HepG2 (cell line): Measurements from ENCODE around the gene TENT4B. TPM values are rescaled to one million over a fixed set of nuclear protein-coding genes. Genes with fewer than 3 reads are reported as not detected.

Experiments
- FOXO1 ChIP-seq: sonication (generic); formaldehyde crosslinking; IDR thresholded peaks from 2 replicates; pipeline ENCODE4 v1.4.0; 2020; ENCODE audit warnings: missing genetic modification reagents
- HNF4A ChIP-seq: sonication (generic); formaldehyde crosslinking; IDR thresholded peaks from 2 replicates; pipeline ENCODE4 v1.4.0; 2020; ENCODE audit warnings: missing genetic modification reagents
- KDM2A ChIP-seq: sonication (generic); formaldehyde crosslinking; IDR thresholded peaks from 2 replicates; pipeline ENCODE4 v1.4.0; 2020; ENCODE audit warnings: low read depth, missing genetic modification reagents, borderline replicate concordance
- NFKB2 ChIP-seq: sonication (generic); formaldehyde crosslinking; IDR thresholded peaks from 2 replicates; pipeline ENCODE4 v1.4.0; 2020; ENCODE audit warnings: missing genetic modification reagents, borderline replicate concordance
- POGZ ChIP-seq: sonication (generic); formaldehyde crosslinking; IDR thresholded peaks from 2 replicates; pipeline ENCODE4 v1.4.0; 2020; ENCODE audit warnings: mild to moderate bottlenecking, missing genetic modification reagents
- RBFOX2 ChIP-seq: fragments of 200-400 bp; formaldehyde crosslinking; IDR thresholded peaks from 2 replicates; pipeline ENCODE4 v1.6.1; 2017; ENCODE audit warnings: low read depth, mild to moderate bottlenecking, low read length
- SAP130 ChIP-seq: IDR thresholded peaks from 2 replicates; pipeline ENCODE4 v1.6.1; 2016; ENCODE audit warnings: low read depth
- STAG1 ChIP-seq: sonication (generic); formaldehyde crosslinking; IDR thresholded peaks from 2 replicates; pipeline ENCODE4 v1.4.0; 2020; ENCODE audit warnings: missing genetic modification reagents
- ZBTB20 ChIP-seq: sonication (generic); formaldehyde crosslinking; IDR thresholded peaks from 2 replicates; pipeline ENCODE4 v1.8.1; 2023; ENCODE audit warnings: missing genetic modification reagents, low read depth, mild to moderate bottlenecking, borderline replicate concordance
- ZFP36 ChIP-seq: fragments of 150-350 bp; IDR thresholded peaks from 2 replicates; pipeline ENCODE4 v1.6.1; 2018; ENCODE audit warnings: borderline replicate concordance, low read length, low read depth; ENCODE audit not compliant: partially characterized antibody
- ZFYVE20 ChIP-seq: sonication (generic); formaldehyde crosslinking; IDR thresholded peaks from 2 replicates; pipeline ENCODE4 v1.8.0; 2023; ENCODE audit warnings: low read depth, mild to moderate bottlenecking, moderate library complexity, missing genetic modification reagents, borderline replicate concordance
- ZKSCAN1 ChIP-seq: fragments of 150-350 bp; IDR thresholded peaks from 2 replicates; pipeline ENCODE4 v1.6.1; 2014; ENCODE audit warnings: low read length
- ZNF207 ChIP-seq: fragments of 450-650 bp; IDR thresholded peaks from 2 replicates; pipeline ENCODE4 v1.6.1; 2016; ENCODE audit warnings: antibody characterized with exemption, borderline replicate concordance
- ZNF224 ChIP-seq: sonication (generic); formaldehyde crosslinking; IDR thresholded peaks from 2 replicates; pipeline ENCODE4 v1.5.0; 2020; ENCODE audit warnings: mild to moderate bottlenecking, missing genetic modification reagents
- ZNF3 ChIP-seq: IDR thresholded peaks from 2 replicates; pipeline ENCODE4 v1.7.0; 2017; ENCODE audit warnings: inconsistent platforms
- ZNF33B ChIP-seq: sonication (generic); formaldehyde crosslinking; IDR thresholded peaks from 2 replicates; pipeline ENCODE4 v1.5.1; 2020; ENCODE audit warnings: mild to moderate bottlenecking, missing genetic modification reagents
- ZNF441 ChIP-seq: sonication (generic); formaldehyde crosslinking; IDR thresholded peaks from 2 replicates; pipeline ENCODE4 v1.7.0; 2021; ENCODE audit warnings: missing genetic modification reagents, borderline replicate concordance
- ZNF552 ChIP-seq: sonication (generic); formaldehyde crosslinking; IDR thresholded peaks from 2 replicates; pipeline ENCODE4 v1.9.0; 2022; ENCODE audit warnings: missing genetic modification reagents, mild to moderate bottlenecking, borderline replicate concordance
- ZNF761 ChIP-seq: sonication (generic); formaldehyde crosslinking; conservative IDR thresholded peaks from 2 replicates; pipeline ENCODE4 v1.4.0; 2020; ENCODE audit warnings: mild to moderate bottlenecking, missing genetic modification reagents
- polyA plus RNA-seq, 8 experiments: library from polyadenylated mRNA; depleted of rRNA in 3 of 8; stranded (reverse) in 7 of 8; unstranded in 1 of 8; fragments of >200 nt; fragmentation: Illumina TruSeq in 4 of 8; extraction: Trizol in 4 of 8; gene quantifications; 2 replicates each; pipeline versions ENCODE4 v1.2.1 to v1.2.3, GENCODE V29; 2011 to 2016; ENCODE audit warnings: low read depth in 4 of 8, missing spikeins in 1 of 8, mixed read lengths in 1 of 8; ENCODE audit not compliant: insufficient read depth in 1 of 8
- total RNA-seq, 5 experiments: library from RNA; depleted of rRNA; stranded (reverse); fragments of >200 nt; fragmentation: Illumina TruSeq; extraction: Trizol; gene quantifications; 2 replicates each; pipeline ENCODE4 v1.2.3, GENCODE V29; 2016; ENCODE audit warnings: low read depth in 1 of 5
- TF ChIP-seq, protein P1 (sequence below): sonication (generic); formaldehyde crosslinking; IDR thresholded peaks from 2 replicates; pipeline ENCODE4 v1.5.1; 2020; ENCODE audit warnings: mild to moderate bottlenecking, missing genetic modification reagents, borderline replicate concordance
- TF ChIP-seq, protein P2 (sequence below): sonication (generic); formaldehyde crosslinking; IDR thresholded peaks from 2 replicates; pipeline ENCODE4 v1.5.1; 2020; ENCODE audit warnings: mild to moderate bottlenecking, missing genetic modification reagents
- TF ChIP-seq, protein P3 (sequence below): sonication (generic); formaldehyde crosslinking; IDR thresholded peaks from 2 replicates; pipeline ENCODE4 v1.4.0; 2020; ENCODE audit warnings: missing genetic modification reagents, borderline replicate concordance

TENT4B gene
- total and polyA plus RNA-seq, 2 of the 13 experiments (the other 11 are each of a cell fraction or from before 2014, with no cell fraction given) = 15.0 to 32.8 TPM

DNA sequence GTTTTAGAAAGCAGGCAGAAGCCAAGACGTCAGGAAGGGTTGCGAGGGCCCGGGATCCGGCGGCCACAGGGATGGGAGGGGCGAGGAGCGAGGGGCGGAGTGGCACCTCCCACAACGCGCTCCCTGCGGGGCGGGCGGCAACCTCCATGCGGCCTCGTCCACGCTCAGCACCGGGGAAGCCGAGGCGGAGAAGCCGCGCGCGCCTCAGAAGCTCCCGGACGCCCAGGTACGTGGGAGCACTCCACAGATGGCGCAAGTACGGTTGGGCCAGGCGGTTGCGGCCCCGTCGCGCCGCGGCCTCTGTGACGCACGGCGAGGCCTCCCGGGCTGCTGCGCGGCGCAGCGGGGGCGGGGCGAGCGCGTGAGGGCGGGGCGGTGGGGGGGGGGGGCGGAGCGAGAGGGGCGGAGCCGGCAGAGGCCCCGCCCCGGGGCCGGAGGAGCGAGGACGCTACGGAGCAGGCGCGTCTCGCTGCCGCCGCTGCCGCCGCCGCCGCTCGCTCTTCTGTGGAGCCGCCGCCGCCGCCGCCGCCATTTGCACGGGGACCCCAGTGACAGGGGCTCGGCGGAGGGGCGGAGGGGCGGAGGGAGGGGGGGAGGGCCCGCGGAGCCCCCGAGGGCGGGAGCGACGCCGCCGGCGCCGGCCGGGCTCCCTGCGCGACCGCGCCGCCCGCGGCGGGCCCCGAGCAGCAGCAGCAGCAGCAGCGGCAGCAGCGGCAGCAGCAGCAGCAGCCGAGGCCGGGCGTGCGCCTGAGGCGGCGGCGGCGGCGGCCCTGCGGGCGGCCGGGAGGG, at the start of gene TENT4B (continued):
- TF ChIP-seq ZFYVE20 (CRISPR knock-in tag) (peak; percentile 92), ZNF224 (CRISPR knock-in tag) (no peak), ZNF761 (CRISPR knock-in tag) (no peak), KDM2A (CRISPR knock-in tag) (peak; percentile 90), ZNF441 (peak; percentile 79), ZBTB20 (peak; percentile 77; the same call in 1 of the 2 replicates), NFKB2 (CRISPR knock-in tag) (peak; percentile 73; the same call in 1 of the 2 replicates), POGZ (CRISPR knock-in tag) (peak; percentile 86), FOXO1 (CRISPR knock-in tag) (peak; percentile 74), ZNF552 (CRISPR knock-in tag) (0 out of 2 replicates have a peak, but pooled peaks have one; percentile 68), ZFP36 (no peak), ZNF3 (CRISPR knock-in tag) (0 out of 2 replicates have a peak, but pooled peaks have one; percentile 21), HNF4A (CRISPR knock-in tag) (no peak), ZKSCAN1 (no peak), RBFOX2 (peak; percentile 96), ZNF207 (no peak), SAP130 (peak; percentile 82), STAG1 (CRISPR knock-in tag) (no peak), ZNF33B (CRISPR knock-in tag) (peak; percentile 75; the same call in 1 of the 2 replicates)
- TF ChIP-seq, protein P1, sequence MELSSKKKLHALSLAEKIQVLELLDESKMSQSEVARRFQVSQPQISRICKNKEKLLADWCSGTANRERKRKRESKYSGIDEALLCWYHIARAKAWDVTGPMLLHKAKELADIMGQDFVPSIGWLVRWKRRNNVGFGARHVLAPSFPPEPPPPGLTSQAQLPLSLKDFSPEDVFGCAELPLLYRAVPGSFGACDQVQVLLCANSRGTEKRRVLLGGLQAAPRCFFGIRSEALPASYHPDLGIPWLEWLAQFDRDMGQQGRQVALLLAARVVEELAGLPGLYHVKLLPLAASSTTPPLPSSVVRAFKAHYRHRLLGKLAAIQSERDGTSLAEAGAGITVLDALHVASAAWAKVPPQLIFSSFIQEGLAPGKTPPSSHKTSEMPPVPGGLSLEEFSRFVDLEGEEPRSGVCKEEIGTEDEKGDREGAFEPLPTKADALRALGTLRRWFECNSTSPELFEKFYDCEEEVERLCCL (CRISPR knock-in tag) = no peak
- TF ChIP-seq, protein P2, sequence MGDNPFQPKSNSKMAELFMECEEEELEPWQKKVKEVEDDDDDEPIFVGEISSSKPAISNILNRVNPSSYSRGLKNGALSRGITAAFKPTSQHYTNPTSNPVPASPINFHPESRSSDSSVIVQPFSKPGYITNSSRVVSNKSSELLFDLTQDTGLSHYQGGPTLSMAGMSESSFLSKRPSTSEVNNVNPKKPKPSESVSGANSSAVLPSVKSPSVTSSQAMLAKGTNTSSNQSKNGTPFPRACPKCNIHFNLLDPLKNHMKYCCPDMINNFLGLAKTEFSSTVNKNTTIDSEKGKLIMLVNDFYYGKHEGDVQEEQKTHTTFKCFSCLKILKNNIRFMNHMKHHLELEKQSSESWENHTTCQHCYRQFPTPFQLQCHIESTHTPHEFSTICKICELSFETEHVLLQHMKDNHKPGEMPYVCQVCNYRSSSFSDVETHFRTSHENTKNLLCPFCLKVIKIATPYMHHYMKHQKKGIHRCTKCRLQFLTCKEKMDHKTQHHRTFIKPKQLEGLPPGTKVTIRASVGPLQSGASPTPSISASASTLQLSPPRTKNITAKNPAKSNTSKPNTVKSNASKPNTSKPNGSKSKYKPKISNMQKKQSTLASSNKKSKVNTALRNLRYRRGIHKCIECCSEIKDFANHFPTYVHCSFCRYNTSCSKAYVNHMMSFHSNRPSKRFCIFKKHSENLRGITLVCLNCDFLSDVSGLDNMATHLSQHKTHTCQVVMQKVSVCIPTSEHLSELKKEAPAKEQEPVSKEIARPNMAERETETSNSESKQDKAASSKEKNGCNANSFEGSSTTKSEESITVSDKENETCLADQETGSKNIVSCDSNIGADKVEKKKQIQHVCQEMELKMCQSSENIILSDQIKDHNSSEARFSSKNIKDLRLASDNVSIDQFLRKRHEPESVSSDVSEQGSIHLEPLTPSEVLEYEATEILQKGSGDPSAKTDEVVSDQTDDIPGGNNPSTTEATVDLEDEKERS (CRISPR knock-in tag) = no peak
- TF ChIP-seq, protein P3, sequence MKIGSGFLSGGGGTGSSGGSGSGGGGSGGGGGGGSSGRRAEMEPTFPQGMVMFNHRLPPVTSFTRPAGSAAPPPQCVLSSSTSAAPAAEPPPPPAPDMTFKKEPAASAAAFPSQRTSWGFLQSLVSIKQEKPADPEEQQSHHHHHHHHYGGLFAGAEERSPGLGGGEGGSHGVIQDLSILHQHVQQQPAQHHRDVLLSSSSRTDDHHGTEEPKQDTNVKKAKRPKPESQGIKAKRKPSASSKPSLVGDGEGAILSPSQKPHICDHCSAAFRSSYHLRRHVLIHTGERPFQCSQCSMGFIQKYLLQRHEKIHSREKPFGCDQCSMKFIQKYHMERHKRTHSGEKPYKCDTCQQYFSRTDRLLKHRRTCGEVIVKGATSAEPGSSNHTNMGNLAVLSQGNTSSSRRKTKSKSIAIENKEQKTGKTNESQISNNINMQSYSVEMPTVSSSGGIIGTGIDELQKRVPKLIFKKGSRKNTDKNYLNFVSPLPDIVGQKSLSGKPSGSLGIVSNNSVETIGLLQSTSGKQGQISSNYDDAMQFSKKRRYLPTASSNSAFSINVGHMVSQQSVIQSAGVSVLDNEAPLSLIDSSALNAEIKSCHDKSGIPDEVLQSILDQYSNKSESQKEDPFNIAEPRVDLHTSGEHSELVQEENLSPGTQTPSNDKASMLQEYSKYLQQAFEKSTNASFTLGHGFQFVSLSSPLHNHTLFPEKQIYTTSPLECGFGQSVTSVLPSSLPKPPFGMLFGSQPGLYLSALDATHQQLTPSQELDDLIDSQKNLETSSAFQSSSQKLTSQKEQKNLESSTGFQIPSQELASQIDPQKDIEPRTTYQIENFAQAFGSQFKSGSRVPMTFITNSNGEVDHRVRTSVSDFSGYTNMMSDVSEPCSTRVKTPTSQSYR (CRISPR knock-in tag) = peak; percentile 41
